NCI-H1930 (cell line): Measurements from ENCODE around the gene INSR.
A peak's percentile ranks its signal among the peaks of the same experiment; 100 is the strongest.
"Not testable (repeated sequence)": the region's sequence is repeated elsewhere in the genome, so short reads cannot be mapped to it uniquely, and the experiment has no call there.

Experiments used
- DNase-seq, 2 experiments: peaks; one replicate each; lab custom pipeline; 2025; lab: John Stamatoyannopoulos, UW

The INSR gene

GRCh38 chr19:7224209-7224686 is 70.0 kb downstream of the INSR start:
- DNase-seq, result no peak

- DNase-seq, result no peak
Observed at GRCh38 chr19:7223429-7223828, 70.8 kb downstream of the INSR start.

GRCh38 chr19:7219056-7219455 is 75.2 kb downstream of the INSR start:
- no peak for DNase-seq

GRCh38 chr19:7217861-7218260 is 76.4 kb downstream of the INSR start:
- DNase-seq, result no peak

GRCh38 chr19:7216373-7216902 is 77.8 kb downstream of the INSR start:
- no peak for DNase-seq

GRCh38 chr19:7215176-7215575 is 79.0 kb downstream of the INSR start:
- no peak for DNase-seq

GRCh38 chr19:7214324-7215089 is 79.7 kb downstream of the INSR start:
- DNase-seq, result no peak

GRCh38 chr19:7213628-7214323 is 80.4 kb downstream of the INSR start:
- no peak for DNase-seq

- no peak for DNase-seq
Observed at GRCh38 chr19:7211191-7211951, 82.8 kb downstream of the INSR start.

- DNase-seq, result no peak
Observed at GRCh38 chr19:7210359-7210758, 83.9 kb downstream of the INSR start.

GRCh38 chr19:7209597-7210325 is 84.5 kb downstream of the INSR start:
- DNase-seq, result not testable (repeated sequence)

- DNase-seq, result not testable (repeated sequence)
Observed at GRCh38 chr19:7209036-7209435, 85.2 kb downstream of the INSR start.

GRCh38 chr19:7203332-7203731 is 90.9 kb downstream of the INSR start:
- DNase-seq, result no peak

GRCh38 chr19:7202888-7203287 is 91.3 kb downstream of the INSR start:
- no peak for DNase-seq

- no peak for DNase-seq
Observed at GRCh38 chr19:7200736-7201135, 93.5 kb downstream of the INSR start.

GRCh38 chr19:7199613-7200533 is 94.3 kb downstream of the INSR start:
- no peak for DNase-seq

GRCh38 chr19:7197760-7198696 is 96.2 kb downstream of the INSR start:
- peak; percentile 59 to 89 for DNase-seq

- DNase-seq, result peak; percentile 28 to 60
Observed at GRCh38 chr19:7197119-7197759, 97.0 kb downstream of the INSR start.

GRCh38 chr19:7196763-7197118 is 97.5 kb downstream of the INSR start:
- DNase-seq, result no peak
